GM12878 (cell line): Measurements from ENCODE around the gene STAT4. TPM values are rescaled to one million over a fixed set of nuclear protein-coding genes. Genes with fewer than 3 reads are reported as not detected.

Source experiments
- ATAC-seq: fragments of 200-7000 bp; cut with Tn5 transposase; 3 replicates; pipeline ENCODE4 v1.9.1; 2020; ENCODE audit warnings: mild to moderate bottlenecking, moderate library complexity
- BruUV-seq: library from RNA; stranded (reverse); fragments of 400-500 nt; replicated peaks from 2 replicates; lab custom pipeline; 2021; lab: Mats Ljungman, UMichigan
- CTCF ChIA-PET: fragments of 300-600 bp; sonication (Branson Sonifier 250); formaldehyde crosslinking; extraction: SDS; loops from one replicate; lab custom pipeline; 2021; ENCODE audit warnings: inconsistent platforms; lab: Yijun Ruan, JAX
- POLR2A ChIA-PET: fragments of 350-600 bp; formaldehyde crosslinking; extraction: SDS; loops from one replicate; lab custom pipeline; 2021; ENCODE audit warnings: inconsistent platforms; lab: Charles Lee
- RAD21 ChIA-PET: fragments of 300-600 bp; sonication (Branson Sonifier 250); formaldehyde crosslinking; loops from one replicate; lab custom pipeline; 2023; ENCODE audit warnings: antibody characterized with exemption; ENCODE audit not compliant: unreplicated experiment; lab: Charles Lee
- SMC1A ChIA-PET: fragments of 300-600 bp; sonication (Branson Sonifier 250); formaldehyde crosslinking; loops from one replicate; lab custom pipeline; 2023; ENCODE audit not compliant: unreplicated experiment, uncharacterized antibody; lab: Charles Lee
- DNase-seq: peaks from one replicate; pipeline ENCODE4 v3.0.0-alpha.2; 2011; ENCODE audit warnings: low read depth, low spot score
- FAIRE-seq: peaks from 3 replicates; lab custom pipeline; 2011; peaks lifted over from hg19 to GRCh38; lab: Jason Lieb, UNC
- H2AFZ ChIP-seq: 2 replicates; pipeline ENCODE4 v1.6.0; 2011; ENCODE audit warnings: low read depth, low read length, control low read depth; ENCODE audit not compliant: control insufficient read depth
- H3K27ac ChIP-seq: 2 replicates; pipeline ENCODE4 v1.5.1; 2011; ENCODE audit warnings: control low read depth; ENCODE audit not compliant: control insufficient read depth, insufficient read depth
- H3K27me3 ChIP-seq, 2 experiments: replicated peaks in 1 of 2; 2 replicates each; pipeline versions ENCODE4 v1.6.0 to v1.6.1; 2011; ENCODE audit warnings: low read length in 1 of 2; ENCODE audit not compliant: control insufficient read depth in 2 of 2, insufficient read depth in 2 of 2
- H3K36me3 ChIP-seq, 2 experiments: 2 replicates each; pipeline ENCODE4 v1.5.1; 2011; ENCODE audit warnings: low read length in 1 of 2; ENCODE audit not compliant: control insufficient read depth in 2 of 2, insufficient read depth in 2 of 2
- H3K4me1 ChIP-seq: 2 replicates; pipeline ENCODE4 v1.6.1; 2011; ENCODE audit warnings: mild to moderate bottlenecking, low read length, moderate library complexity, mixed read lengths; ENCODE audit not compliant: control insufficient read depth, insufficient read depth
- H3K4me2 ChIP-seq: 2 replicates; pipeline ENCODE4 v1.6.0; 2011; ENCODE audit warnings: control low read depth; ENCODE audit not compliant: control insufficient read depth, insufficient read depth
- H3K4me3 ChIP-seq: fragments of 200-600 bp; sonication (generic); 2 replicates; pipeline ENCODE4 v1.5.1; 2016
- H3K79me2 ChIP-seq: 2 replicates; pipeline ENCODE4 v1.6.0; 2011; ENCODE audit warnings: low read length; ENCODE audit not compliant: control insufficient read depth, insufficient read depth
- H3K9ac ChIP-seq: 2 replicates; pipeline ENCODE4 v1.8.0; 2011; ENCODE audit warnings: low read length, control low read depth, mixed read lengths; ENCODE audit not compliant: control insufficient read depth, insufficient read depth
- H3K9me3 ChIP-seq: replicated peaks from 3 replicates; pipeline ENCODE4 v1.5.1; 2011; ENCODE audit warnings: mild to moderate bottlenecking, low read length; ENCODE audit not compliant: control insufficient read depth, insufficient read depth
- H4K20me1 ChIP-seq: 2 replicates; pipeline ENCODE4 v1.6.0; 2011; ENCODE audit not compliant: control insufficient read depth, insufficient read depth
- BMI1 ChIP-seq: fragments of 450-650 bp; IDR thresholded peaks from 2 replicates; pipeline ENCODE4 v1.6.1; 2016; ENCODE audit warnings: mild to moderate bottlenecking, moderate library complexity, borderline replicate concordance
- CBFB ChIP-seq: IDR thresholded peaks from 2 replicates; pipeline ENCODE4 v1.6.1; 2016; ENCODE audit warnings: antibody characterized with exemption, low read depth
- CHD2 ChIP-seq: IDR thresholded peaks from 2 replicates; pipeline ENCODE4 v1.6.1; 2011; ENCODE audit warnings: low read depth, low read length, improper control_type of control experiment, borderline replicate concordance
- GATAD2B ChIP-seq: fragments of 450-650 bp; conservative IDR thresholded peaks from 2 replicates; pipeline ENCODE4 v1.6.1; 2017; ENCODE audit warnings: low read depth, mild to moderate bottlenecking, moderate library complexity
- MXI1 ChIP-seq: fragments of 150-350 bp; IDR thresholded peaks from 2 replicates; pipeline ENCODE4 v1.6.1; 2011; ENCODE audit warnings: low read depth, mild to moderate bottlenecking, inconsistent platforms, low read length, improper control_type of control experiment
- NFXL1 ChIP-seq: fragments of 450-650 bp; IDR thresholded peaks from 2 replicates; pipeline ENCODE4 v1.6.1; 2017; ENCODE audit warnings: antibody characterized with exemption, mild to moderate bottlenecking, borderline replicate concordance
- SMAD5 ChIP-seq: IDR thresholded peaks from 2 replicates; pipeline ENCODE4 v1.6.1; 2016; ENCODE audit warnings: antibody characterized with exemption, low read depth
- WGBS: methylation state at CpG from one replicate; pipeline ENCODE4 v1.1.6; 2016; ENCODE audit warnings: low lambda C conversion rate; ENCODE audit not compliant: insufficient replicate concordance, insufficient coverage; ENCODE audit errors: missing lambda C conversion rate; 5-methylcytosine and 5-hydroxymethylcytosine counted together
- in situ Hi-C: fragments of 300-500 bp; cut with MboI; formaldehyde crosslinking; loops from 9 replicates; pipeline ENCODE4 v1.14.3; 2018; ENCODE audit warnings: mixed read lengths
- intact Hi-C: fragments of 100-400 bp; cut with micrococcal nuclease; formaldehyde crosslinking; loops from one replicate; pipeline ENCODE4 v1.14.2; 2022; ENCODE audit not compliant: unreplicated experiment
- polyA plus RNA-seq, 11 experiments: library from polyadenylated mRNA; depleted of rRNA in 4 of 11; unstranded in 6 of 11; stranded (reverse) in 5 of 11; fragments of >200 nt; fragmentation: Nextera tagmentation in 4 of 11; fragmentation: Illumina TruSeq in 1 of 11; extraction: Ambion mirVana in 4 of 11; extraction: Trizol in 1 of 11; gene quantifications; 1 replicate in 1 of 11; 2 replicates in 10 of 11; pipeline versions ENCODE4 v1.2.1 to v1.2.3, GENCODE V29; 2011 to 2016; ENCODE audit warnings: inconsistent platforms in 2 of 11, missing spikeins in 2 of 11, low read depth in 1 of 11
- total RNA-seq, 4 experiments: library from RNA; depleted of rRNA in 3 of 4; stranded (reverse); fragments of >200 nt in 3 of 4; fragmentation: Illumina TruSeq in 1 of 4; extraction: Trizol in 1 of 4; gene quantifications; 2 replicates each; pipeline versions ENCODE4 v1.2.1 to v1.2.3, GENCODE V29; 2013 to 2021
- TF ChIP-seq, protein P1 (sequence below): IDR thresholded peaks from 2 replicates; pipeline ENCODE4 v1.6.1; 2011; ENCODE audit warnings: mild to moderate bottlenecking, low read depth, low read length, moderate library complexity; ENCODE audit not compliant: insufficient replicate concordance
- TF ChIP-seq, protein P2 (sequence below): IDR thresholded peaks from 2 replicates; pipeline ENCODE4 v1.6.1; 2012; ENCODE audit warnings: low read depth, low read length, improper control_type of control experiment
- TF ChIP-seq, protein P3 (sequence below): IDR thresholded peaks from 2 replicates; pipeline ENCODE4 v1.6.1; 2011; ENCODE audit warnings: borderline replicate concordance, low read depth, mild to moderate bottlenecking, moderate library complexity, low read length; ENCODE audit not compliant: insufficient read depth, poor library complexity, severe bottlenecking

Gene STAT4
- total and polyA plus RNA-seq, 10 of the 15 experiments (the other 5 are each of a cell fraction or from before 2014, with no cell fraction given) = 3.1 to 9.3 (median 7.1) TPM

DNA sequence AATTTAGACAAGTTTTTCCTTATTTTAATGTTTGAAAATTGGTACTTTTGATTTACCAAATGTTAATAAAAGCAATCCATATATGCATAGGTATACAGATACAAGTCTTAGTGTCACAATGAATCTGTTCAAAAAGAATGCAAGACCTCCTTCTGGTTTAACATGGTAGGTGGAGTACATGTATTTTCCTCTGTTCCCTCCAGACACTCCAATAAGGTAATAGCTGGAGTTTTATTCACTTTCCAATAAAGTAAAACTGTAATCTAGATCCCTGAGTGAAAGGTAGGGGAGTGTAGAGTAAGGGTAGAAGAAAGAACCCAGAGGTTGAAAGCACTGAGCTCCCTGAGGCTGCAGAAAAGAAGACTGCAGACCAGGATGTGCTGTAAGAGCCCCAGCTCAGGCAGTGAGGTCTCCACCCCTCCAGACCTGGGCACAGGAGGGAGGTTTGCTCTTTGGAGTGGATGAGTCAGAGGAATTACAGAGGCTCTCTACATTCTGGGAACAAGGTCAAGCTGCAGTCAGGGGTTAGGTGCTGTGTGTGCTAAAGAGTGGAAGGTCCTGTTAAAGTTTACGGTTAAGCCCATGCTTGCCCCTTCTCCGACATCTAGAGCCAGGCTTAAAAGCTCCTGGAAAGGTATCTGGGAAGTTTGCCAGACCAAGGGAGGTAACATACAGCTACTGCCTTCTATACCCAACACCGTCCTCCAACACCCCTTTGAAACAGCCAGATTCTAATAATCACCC is 109.2 kb downstream of the STAT4 start:
- CTCF ChIA-PET = interaction anchor here (1.3 to 4.0 kb wide), 3 partner anchors 8 to 191 kb away, joined by 4 to 16 read pairs (median 4); no protein-coding TSS in a partner anchor
- Histone ChIP-seq H3K4me2 (no peak overlapping the region), H3K4me1 (no peaks in the 10 kb centered on the region; the same call in 1 of the 2 replicates), H2AFZ (no peak overlapping the region), H3K9me3 (no peaks in the 10 kb centered on the region; the same call in 2 of the 3 replicates), H3K36me3 (no peaks in the 10 kb centered on the region), H3K79me2 (no peaks in the 10 kb centered on the region), H3K27ac (no peak overlapping the region), H3K27me3 (no peaks in the 10 kb centered on the region; a peak in 1 of 4 replicates), H3K9ac (no peak overlapping the region), H4K20me1 (no peaks in the 10 kb centered on the region), H3K4me3 (no peak overlapping the region)
- FAIRE-seq (no peak), ATAC-seq (no peak; the same call in 2 of the 3 replicates), DNase-seq (no peak)
- TF ChIP-seq NFXL1 (no peak), GATAD2B (no peak), CBFB (no peak), BMI1 (no peak), MXI1 (no peak), SMAD5 (no peak), CHD2 (no peak)
- TF ChIP-seq, protein P1, sequence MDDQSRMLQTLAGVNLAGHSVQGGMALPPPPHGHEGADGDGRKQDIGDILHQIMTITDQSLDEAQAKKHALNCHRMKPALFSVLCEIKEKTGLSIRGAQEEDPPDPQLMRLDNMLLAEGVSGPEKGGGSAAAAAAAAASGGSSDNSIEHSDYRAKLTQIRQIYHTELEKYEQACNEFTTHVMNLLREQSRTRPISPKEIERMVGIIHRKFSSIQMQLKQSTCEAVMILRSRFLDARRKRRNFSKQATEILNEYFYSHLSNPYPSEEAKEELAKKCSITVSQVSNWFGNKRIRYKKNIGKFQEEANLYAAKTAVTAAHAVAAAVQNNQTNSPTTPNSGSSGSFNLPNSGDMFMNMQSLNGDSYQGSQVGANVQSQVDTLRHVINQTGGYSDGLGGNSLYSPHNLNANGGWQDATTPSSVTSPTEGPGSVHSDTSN = no peak
- TF ChIP-seq, protein P2, sequence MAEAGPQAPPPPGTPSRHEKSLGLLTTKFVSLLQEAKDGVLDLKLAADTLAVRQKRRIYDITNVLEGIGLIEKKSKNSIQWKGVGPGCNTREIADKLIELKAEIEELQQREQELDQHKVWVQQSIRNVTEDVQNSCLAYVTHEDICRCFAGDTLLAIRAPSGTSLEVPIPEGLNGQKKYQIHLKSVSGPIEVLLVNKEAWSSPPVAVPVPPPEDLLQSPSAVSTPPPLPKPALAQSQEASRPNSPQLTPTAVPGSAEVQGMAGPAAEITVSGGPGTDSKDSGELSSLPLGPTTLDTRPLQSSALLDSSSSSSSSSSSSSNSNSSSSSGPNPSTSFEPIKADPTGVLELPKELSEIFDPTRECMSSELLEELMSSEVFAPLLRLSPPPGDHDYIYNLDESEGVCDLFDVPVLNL = no peak
- TF ChIP-seq, protein P3, sequence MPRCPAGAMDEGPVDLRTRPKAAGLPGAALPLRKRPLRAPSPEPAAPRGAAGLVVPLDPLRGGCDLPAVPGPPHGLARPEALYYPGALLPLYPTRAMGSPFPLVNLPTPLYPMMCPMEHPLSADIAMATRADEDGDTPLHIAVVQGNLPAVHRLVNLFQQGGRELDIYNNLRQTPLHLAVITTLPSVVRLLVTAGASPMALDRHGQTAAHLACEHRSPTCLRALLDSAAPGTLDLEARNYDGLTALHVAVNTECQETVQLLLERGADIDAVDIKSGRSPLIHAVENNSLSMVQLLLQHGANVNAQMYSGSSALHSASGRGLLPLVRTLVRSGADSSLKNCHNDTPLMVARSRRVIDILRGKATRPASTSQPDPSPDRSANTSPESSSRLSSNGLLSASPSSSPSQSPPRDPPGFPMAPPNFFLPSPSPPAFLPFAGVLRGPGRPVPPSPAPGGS = no peak
- no TSS peak for BruUV-seq
- intact Hi-C loops = no loop called here
- RAD21 ChIA-PET = interaction anchor here (2.3 kb wide), 1 partner anchor 10 kb away, joined by 7 read pairs; no protein-coding TSS in a partner anchor
- WGBS = 68% methylated on average over 3 of the region's 3 CpGs
- POLR2A ChIA-PET = interaction anchor here (1.6 kb wide), 1 partner anchor 21 kb away, joined by 4 read pairs; no protein-coding TSS in a partner anchor
- SMC1A ChIA-PET = no interaction called here
- in situ Hi-C loops = no loop called here
